Measurements from ENCODE around the gene MXD4.

DNA sequence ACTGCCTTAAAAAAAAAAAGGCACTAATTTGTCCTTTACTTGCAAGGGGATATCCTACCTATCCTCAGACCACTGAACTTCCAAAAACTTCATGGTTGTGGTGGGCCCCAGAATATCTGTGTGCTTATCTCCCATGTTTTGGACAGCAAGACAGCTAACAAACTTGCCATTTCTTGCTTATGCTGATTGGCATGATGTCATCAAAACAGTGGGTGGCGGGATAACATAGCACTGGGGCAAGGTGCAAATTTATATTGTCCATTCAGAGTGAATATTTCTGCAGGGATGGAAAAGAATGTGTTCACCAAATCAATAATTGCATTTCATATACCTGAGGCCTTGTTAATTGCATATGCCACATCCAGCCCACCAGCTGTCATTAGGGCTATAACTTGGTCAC lies 43.5 kb downstream of the MXD4 start:
- TF ChIP-seq, protein P1, sequence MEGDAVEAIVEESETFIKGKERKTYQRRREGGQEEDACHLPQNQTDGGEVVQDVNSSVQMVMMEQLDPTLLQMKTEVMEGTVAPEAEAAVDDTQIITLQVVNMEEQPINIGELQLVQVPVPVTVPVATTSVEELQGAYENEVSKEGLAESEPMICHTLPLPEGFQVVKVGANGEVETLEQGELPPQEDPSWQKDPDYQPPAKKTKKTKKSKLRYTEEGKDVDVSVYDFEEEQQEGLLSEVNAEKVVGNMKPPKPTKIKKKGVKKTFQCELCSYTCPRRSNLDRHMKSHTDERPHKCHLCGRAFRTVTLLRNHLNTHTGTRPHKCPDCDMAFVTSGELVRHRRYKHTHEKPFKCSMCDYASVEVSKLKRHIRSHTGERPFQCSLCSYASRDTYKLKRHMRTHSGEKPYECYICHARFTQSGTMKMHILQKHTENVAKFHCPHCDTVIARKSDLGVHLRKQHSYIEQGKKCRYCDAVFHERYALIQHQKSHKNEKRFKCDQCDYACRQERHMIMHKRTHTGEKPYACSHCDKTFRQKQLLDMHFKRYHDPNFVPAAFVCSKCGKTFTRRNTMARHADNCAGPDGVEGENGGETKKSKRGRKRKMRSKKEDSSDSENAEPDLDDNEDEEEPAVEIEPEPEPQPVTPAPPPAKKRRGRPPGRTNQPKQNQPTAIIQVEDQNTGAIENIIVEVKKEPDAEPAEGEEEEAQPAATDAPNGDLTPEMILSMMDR (IDR thresholded peaks at IDR 0.05) = no peak
- TF ChIP-seq FOXJ3 (CRISPR knock-in tag; IDR thresholded peaks at IDR 0.05; ENCODE audit: borderline replicate concordance) = no peak
- TF ChIP-seq, protein P2, sequence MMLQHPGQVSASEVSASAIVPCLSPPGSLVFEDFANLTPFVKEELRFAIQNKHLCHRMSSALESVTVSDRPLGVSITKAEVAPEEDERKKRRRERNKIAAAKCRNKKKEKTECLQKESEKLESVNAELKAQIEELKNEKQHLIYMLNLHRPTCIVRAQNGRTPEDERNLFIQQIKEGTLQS (CRISPR knock-in tag; conservative IDR thresholded peaks at IDR 0.05) = no peak
- TF ChIP-seq, protein P3, sequence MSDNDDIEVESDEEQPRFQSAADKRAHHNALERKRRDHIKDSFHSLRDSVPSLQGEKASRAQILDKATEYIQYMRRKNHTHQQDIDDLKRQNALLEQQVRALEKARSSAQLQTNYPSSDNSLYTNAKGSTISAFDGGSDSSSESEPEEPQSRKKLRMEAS (CRISPR knock-in tag; IDR thresholded peaks at IDR 0.05) = no peak
- no peak for TF ChIP-seq ZNF121 (CRISPR knock-in tag; IDR thresholded peaks at IDR 0.05)

Data from WTC11 (cell line).